CD4-positive, alpha-beta T cell treated with Interleukin-6 for 4 hours (primary cell): ENCODE measurements around the gene HSPB2.

Experiments
- DNase-seq: peaks from one replicate; pipeline ENCODE4 v3.0.0-alpha.2; 2020; ENCODE audit warnings: mixed read lengths

Gene HSPB2

GRCh38 chr11:111939836-111940604, 27.5 kb downstream of the HSPB2 start:
- no peak for DNase-seq

GRCh38 chr11:111941963-111942362, 29.4 kb downstream of the HSPB2 start:
- no peak for DNase-seq

- DNase-seq: no peak
Measured at GRCh38 chr11:111942829-111943228, 30.3 kb downstream of the HSPB2 start.

GRCh38 chr11:111944139-111944538, 31.6 kb downstream of the HSPB2 start:
- DNase-seq: peak; percentile 11

GRCh38 chr11:111944651-111945051, 32.1 kb downstream of the HSPB2 start:
- DNase-seq: no peak

DNA sequence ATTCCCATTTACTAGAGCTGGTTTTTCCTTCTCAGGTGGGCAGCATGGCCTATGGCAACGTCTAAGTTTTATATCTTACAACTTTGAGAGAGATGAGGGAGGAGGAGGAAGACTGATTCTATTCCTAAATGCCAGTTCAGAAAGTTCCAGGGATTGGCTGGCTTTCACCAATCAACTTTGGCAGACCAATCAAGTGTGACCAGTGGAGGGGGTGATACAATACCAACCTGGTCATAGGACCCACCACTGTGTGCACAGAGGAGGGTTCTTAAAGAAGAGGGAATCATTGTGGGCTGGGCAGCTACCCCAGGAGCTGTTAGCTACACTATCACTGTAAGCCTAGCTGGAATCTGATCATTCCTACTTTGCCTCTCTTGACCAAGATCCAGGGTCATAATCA, 32.7 kb downstream of the HSPB2 start:
- DNase-seq: no peak

DNA sequence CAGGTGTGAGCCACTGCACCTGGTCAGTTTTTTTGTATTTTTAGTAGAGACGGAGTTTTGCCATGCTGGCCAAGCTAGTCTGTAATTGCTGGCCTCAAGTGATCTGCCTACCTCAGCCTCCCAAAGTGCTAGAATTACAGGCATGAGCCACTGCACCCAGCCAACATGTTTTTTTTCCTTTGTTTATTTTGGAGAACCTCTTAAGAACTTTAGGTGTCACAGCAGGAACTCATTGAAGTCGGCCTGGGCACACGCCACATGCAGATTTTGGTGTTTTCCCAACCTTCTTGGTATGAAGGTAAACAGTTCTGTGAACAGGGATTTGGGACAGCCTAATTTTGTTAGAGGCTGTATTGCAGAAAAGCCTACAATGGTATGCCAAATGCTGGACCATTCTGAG, 34.0 kb downstream of the HSPB2 start:
- no peak for DNase-seq

GRCh38 chr11:111947143-111947542, 34.6 kb downstream of the HSPB2 start:
- DNase-seq: no peak

- DNase-seq: no peak
Measured at GRCh38 chr11:111949519-111950426, 37.2 kb downstream of the HSPB2 start.

- DNase-seq: no peak
Measured at GRCh38 chr11:111951565-111951964, 39.0 kb downstream of the HSPB2 start.

- DNase-seq: no peak
Measured at GRCh38 chr11:111954154-111954553, 41.6 kb downstream of the HSPB2 start.

DNA sequence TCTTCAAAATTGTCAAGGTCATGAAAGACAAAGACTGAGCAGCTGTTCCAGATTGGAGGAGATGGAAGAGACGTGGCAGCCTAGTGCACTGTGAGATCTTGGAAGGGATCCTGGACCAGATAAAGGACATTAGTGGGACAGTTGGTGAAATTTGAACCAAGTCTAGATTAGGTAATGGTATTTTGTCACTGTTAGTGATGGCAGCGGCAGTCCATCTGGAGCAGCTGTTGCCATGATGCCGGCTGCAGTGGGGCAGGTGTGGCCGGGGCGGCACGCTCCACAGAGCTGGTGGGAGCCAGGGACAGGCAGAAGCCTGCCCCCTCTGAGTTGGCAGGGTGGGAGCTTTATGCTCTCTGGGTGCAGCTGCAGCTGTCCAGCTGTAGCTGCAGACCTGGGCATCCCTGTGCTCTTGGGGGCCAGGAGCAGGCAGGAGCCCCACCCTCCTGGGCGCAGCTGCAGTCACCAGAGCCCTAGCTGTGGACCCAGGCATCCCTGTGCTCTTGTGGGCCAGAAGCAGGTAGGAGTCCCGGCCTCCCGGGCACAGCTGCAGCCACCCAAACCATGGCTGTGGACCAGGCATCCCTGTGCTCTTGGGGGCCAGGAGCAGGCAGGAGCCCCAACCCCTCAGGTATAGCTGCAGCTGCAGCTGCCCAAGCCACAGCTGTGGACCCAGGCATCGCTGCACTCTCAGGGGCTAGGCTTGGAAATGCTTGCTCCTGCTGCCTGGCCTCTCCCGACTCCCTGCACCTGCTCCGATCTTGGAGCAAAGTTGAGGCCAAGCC, 45.3 kb downstream of the HSPB2 start:
- DNase-seq: no peak

- DNase-seq: no peak
Measured at GRCh38 chr11:111960916-111961315, 48.4 kb downstream of the HSPB2 start.

DNA sequence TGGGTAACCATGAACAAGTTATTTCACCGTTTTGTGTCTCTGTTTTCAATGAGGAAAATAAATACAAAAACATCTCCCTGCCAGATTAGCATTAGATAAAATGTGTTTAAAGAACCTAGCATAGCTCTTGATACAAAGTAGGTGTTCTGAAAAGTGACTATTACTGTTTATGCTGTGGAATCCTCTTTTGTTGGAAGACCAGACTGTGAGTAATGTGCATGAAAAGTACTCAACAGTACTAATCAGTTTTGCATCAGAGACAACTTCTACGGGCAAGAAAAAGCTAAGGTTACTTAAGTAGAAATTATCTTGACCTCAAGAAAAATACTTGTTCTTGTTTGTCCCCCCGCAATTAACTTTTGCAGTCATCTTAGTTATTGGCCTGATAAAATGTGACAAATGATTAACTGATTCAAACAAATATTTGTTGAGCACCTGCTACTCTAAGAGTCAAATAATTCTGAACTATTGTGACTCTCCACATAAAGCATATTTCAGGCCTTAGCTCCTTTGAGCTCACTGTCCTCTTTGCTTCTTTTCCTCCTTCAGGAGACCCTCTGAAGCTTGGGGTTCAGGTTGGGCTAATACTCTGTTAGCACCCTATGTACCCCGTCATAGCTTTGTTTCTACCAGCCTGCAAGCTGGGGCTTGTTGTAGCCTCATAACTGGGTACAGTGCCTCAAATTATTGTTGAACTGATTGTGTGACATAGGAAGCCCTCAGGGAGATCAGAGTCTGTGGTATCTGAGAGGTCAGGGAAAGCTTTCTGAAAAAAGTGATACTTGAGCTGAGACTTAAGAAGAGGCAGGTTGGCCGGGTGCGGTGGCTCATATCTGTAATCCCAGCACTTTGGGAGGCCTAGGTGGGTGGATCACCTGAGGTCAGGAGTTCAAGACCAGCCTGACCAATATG, 49.1 kb downstream of the HSPB2 start:
- no peak for DNase-seq
